IMR-90 (cell line): ENCODE measurements around the gene PSMD14.

ENCODE experiments used
- CTCF ChIP-seq: conservative IDR thresholded peaks from 2 replicates; pipeline ENCODE4 v1.5.1; 2012; ENCODE audit warnings: mild to moderate bottlenecking, low read depth, low read length, improper control_type of control experiment
- RAD21 ChIP-seq: IDR thresholded peaks from 2 replicates; pipeline ENCODE4 v1.6.1; 2012; ENCODE audit warnings: low read length, improper control_type of control experiment

- TF ChIP-seq RAD21 (no peak), CTCF (no peak)
Observed at GRCh38 chr2:161384864-161385263, 76.6 kb downstream of the PSMD14 start.
